Mucosa of descending colon (tissue), 3 donors: ENCODE data around the gene GTF3C5. TPM values are rescaled to one million over a fixed set of nuclear protein-coding genes. Genes with fewer than 3 reads are reported as not detected.

Experiments
- ATAC-seq: fragments of 200-7000 bp; cut with Tn5 transposase; one replicate; pipeline ENCODE4 v1.9.1; 2020; ENCODE audit warnings: mild to moderate bottlenecking, moderate library complexity
- DNase-seq, 3 donors: peaks; one replicate each; pipeline ENCODE4 v3.0.0-alpha.2; 2020
- H3K36me3 ChIP-seq: fragments of 200-600 bp; one replicate; pipeline ENCODE4 v1.8.0; 2021; ENCODE audit warnings: low read depth, mild to moderate bottlenecking
- H3K4me1 ChIP-seq: fragments of 200-600 bp; one replicate; pipeline ENCODE4 v1.8.0; 2021; ENCODE audit warnings: low read depth, mild to moderate bottlenecking
- H3K4me3 ChIP-seq: fragments of 200-600 bp; one replicate; pipeline ENCODE4 v1.8.0; 2021; ENCODE audit warnings: mild to moderate bottlenecking
- H3K9me3 ChIP-seq: fragments of 200-600 bp; one replicate; pipeline ENCODE4 v1.8.0; 2021; ENCODE audit warnings: mild to moderate bottlenecking
- intact Hi-C, 2 donors: fragments of 100-400 bp; cut with DNase I in 1 of 2; cut with micrococcal nuclease in 1 of 2; formaldehyde crosslinking; loops; one replicate each; pipeline versions ENCODE4 v1.11.0 to v1.11.1; 2022; cut with DNase I, micrococcal nuclease
- microRNA-seq: library from miRNA; unstranded; fragments of <30 nt; microRNA quantifications from one replicate; pipeline ENCODE4, GENCODE V29; 2019
- total RNA-seq, 3 donors: library from RNA; stranded (reverse); fragmentation: NEBNext Ultra II Directional in 2 of 3; extraction: Animal tissue kit (Norgen Biotek cat#: 25700) in 2 of 3; gene quantifications; one replicate each; pipeline versions ENCODE4 v1.2.1 to v1.2.4, GENCODE V29; 2021 to 2023
- TF ChIP-seq, protein P1 (sequence below): fragments of 200-600 bp; IDR thresholded peaks from one replicate; pipeline ENCODE4 v1.8.0; 2022; ENCODE audit warnings: antibody characterized with exemption, mild to moderate bottlenecking
- donor health status: DM: no; HTN: no; CAD: no; lungs with moderate emphysema.
- donor health status: DM: no; HTN: no; CAD: no.
- donor health status: DM: no; HTN: yes; CAD: no.

GTF3C5 gene
- total RNA-seq, 3 donors from 2014 or later: 45.8 to 53.6 (median 52.2) TPM

DNA sequence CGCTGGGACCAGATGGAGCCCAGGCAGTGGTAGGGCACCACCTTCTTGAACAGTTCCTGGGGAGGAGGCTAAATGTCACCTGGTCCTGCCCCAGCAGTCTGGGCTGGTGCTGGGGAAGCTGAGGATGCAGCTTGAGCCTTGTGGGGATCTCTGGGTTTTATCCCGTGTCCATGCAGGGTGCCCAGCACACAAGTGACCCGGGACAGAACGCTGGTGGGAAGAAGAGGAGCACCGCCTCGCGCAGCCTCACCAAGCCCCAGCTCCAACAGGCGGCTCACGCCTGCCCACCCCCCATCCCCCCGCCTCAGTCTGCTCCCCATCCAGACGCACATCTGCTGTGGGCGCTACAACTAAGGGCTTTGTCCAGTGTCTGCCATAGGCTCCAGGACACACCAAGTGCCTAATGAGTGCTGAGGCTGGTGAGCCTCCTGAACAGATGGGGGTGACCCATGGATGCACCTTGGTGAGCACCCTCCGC lies 76.5 kb downstream of the GTF3C5 start:
- Histone ChIP-seq H3K36me3 (peaks cover 7% of the 10 kb centered on the region), H3K4me1 (peaks cover 6% of the 10 kb centered on the region), H3K4me3 (no peak overlapping the region), H3K9me3 (no peaks in the 10 kb centered on the region)
- intact Hi-C loops: no loop called here
- peak in 2 of 3 donors; percentile 19 to 33 for DNase-seq
- TF ChIP-seq, protein P1, sequence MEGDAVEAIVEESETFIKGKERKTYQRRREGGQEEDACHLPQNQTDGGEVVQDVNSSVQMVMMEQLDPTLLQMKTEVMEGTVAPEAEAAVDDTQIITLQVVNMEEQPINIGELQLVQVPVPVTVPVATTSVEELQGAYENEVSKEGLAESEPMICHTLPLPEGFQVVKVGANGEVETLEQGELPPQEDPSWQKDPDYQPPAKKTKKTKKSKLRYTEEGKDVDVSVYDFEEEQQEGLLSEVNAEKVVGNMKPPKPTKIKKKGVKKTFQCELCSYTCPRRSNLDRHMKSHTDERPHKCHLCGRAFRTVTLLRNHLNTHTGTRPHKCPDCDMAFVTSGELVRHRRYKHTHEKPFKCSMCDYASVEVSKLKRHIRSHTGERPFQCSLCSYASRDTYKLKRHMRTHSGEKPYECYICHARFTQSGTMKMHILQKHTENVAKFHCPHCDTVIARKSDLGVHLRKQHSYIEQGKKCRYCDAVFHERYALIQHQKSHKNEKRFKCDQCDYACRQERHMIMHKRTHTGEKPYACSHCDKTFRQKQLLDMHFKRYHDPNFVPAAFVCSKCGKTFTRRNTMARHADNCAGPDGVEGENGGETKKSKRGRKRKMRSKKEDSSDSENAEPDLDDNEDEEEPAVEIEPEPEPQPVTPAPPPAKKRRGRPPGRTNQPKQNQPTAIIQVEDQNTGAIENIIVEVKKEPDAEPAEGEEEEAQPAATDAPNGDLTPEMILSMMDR: no peak
- no peak for ATAC-seq

Small RNAs within 50 kb of the gene (microRNA-seq; reads per million reads assigned to microRNA genes)
- 2.3 reads per million, percentile 5 among the genes with 10 or more reads in this experiment for gene MIR6877

Other genes with a start within 250 kb of the GTF3C5 start
- 1 to 10 TPM in 1 of 3 donors, under 1 TPM in 1, not detected in 1; 0.96 to 2.0 TPM for gene AK8, start 152.7 kb upstream of the GTF3C5 start, total RNA-seq
- gene SPACA9, start 152.1 kb upstream of the GTF3C5 start, total RNA-seq: 1 to 10 TPM; 1.6 to 6.9 (median 2.5) TPM
- 10 to 100 TPM; 34.6 to 53.4 (median 52.3) TPM for gene TSC1, start 86.4 kb upstream of the GTF3C5 start, total RNA-seq
- gene GFI1B, start 52.3 kb upstream of the GTF3C5 start, total RNA-seq: 1 to 10 TPM; 1.4 to 2.6 (median 1.5) TPM
- gene CEL, start 31.0 kb downstream of the GTF3C5 start, total RNA-seq: 1 to 10 TPM in 2 of 3 donors, under 1 TPM in 1; 0.87 to 1.6 (median 1.4) TPM
- gene RALGDS, start 90.2 kb downstream of the GTF3C5 start, total RNA-seq: 10 to 100 TPM; 38.3 to 59.4 (median 44.2) TPM
- gene GBGT1, start 132.9 kb downstream of the GTF3C5 start, total RNA-seq: 10 to 100 TPM in 1 of 3 donors, 1 to 10 TPM in 2; 4.3 to 14.0 (median 8.6) TPM
- not detected for gene OBP2B, start 178.3 kb downstream of the GTF3C5 start, total RNA-seq
- gene ABO, start 244.2 kb downstream of the GTF3C5 start, total RNA-seq: 100 to 1,000 TPM in 2 of 3 donors, 10 to 100 TPM in 1; 25.6 to 114 (median 102) TPM